SK-N-MC (cell line): ENCODE data around the gene VWA8.

Experiments
- EZH2 ChIP-seq: fragments of 200-600 bp; sonication (generic); IDR thresholded peaks from one replicate; pipeline ENCODE4 v1.6.1; 2017; ENCODE audit warnings: antibody characterized with exemption
- POLR2AphosphoS5 ChIP-seq: IDR thresholded peaks from 2 replicates; pipeline ENCODE4 v1.6.1; 2012; ENCODE audit warnings: mild to moderate bottlenecking, low read depth, low read length, borderline replicate concordance

DNA sequence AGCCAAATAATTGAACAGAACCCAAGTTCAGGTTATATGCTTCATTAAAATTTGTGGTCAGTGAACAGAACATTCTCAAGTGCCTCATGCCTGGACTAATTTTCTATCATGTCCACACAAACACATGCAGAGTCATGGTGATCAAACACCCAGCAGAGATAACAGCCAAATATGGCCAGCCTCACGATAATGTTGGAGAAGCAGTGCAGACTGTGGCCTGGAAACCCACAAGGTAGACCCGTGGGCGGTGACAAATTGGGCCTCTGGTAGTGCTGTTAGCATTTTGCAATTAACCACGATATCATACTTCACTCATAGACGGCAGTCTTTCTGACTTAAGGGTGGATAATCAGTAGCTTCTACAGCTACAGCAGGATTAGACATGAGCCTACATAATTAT, 35.0 kb upstream of the VWA8 start:
- no peak for TF ChIP-seq POLR2AphosphoS5
- TF ChIP-seq EZH2: no peak
